ENCODE measurements around the gene C1QTNF1.

- TF ChIP-seq GATA3 (IDR thresholded peaks at IDR 0.05; ENCODE audit: low read depth, low read length), result no peak
- no peak for TF ChIP-seq GATA2 (IDR thresholded peaks at IDR 0.05; ENCODE audit: low read depth, low read length)
These were observed 11.0 kb downstream of the C1QTNF1 start for GRCh38 chr17:79034931-79035485.
